Gastroesophageal sphincter (tissue), 3 donors: ENCODE data around the gene ANAPC5.

Experiments
- CTCF ChIP-seq, 4 experiments: fragments of 200-600 bp in 2 of 4; fragments of 450-650 bp in 2 of 4; sonication (generic) in 1 of 4; IDR thresholded peaks; one replicate each; pipeline ENCODE4 v1.5.1; 2017 to 2019; ENCODE audit warnings: antibody characterized with exemption in 4 of 4, mild to moderate bottlenecking in 2 of 4, moderate library complexity in 2 of 4
- EP300 ChIP-seq: sonication (generic); formaldehyde crosslinking; IDR thresholded peaks from one replicate; pipeline ENCODE4 v1.6.1; 2017; ENCODE audit warnings: antibody characterized with exemption, mild to moderate bottlenecking
- POLR2A ChIP-seq, 2 donors: fragments of 450-650 bp; IDR thresholded peaks; one replicate each; pipeline ENCODE4 v1.6.1; 2017; ENCODE audit warnings: antibody characterized with exemption in 2 of 2, mild to moderate bottlenecking in 2 of 2, moderate library complexity in 1 of 2
- POLR2AphosphoS5 ChIP-seq: sonication (generic); formaldehyde crosslinking; IDR thresholded peaks from one replicate; pipeline ENCODE4 v1.6.1; 2017; ENCODE audit warnings: antibody characterized with exemption

GRCh38 chr12:121279507-121279915, 72.7 kb downstream of the ANAPC5 start:
- TF ChIP-seq CTCF (IDR thresholded peaks at IDR 0.05) (no peak), EP300 (no peak), POLR2A (IDR thresholded peaks at IDR 0.05) (no peak), POLR2AphosphoS5 (no peak)
